WERI-Rb-1 (cell line): Measurements from ENCODE around the gene DNAJC9.

ENCODE experiments used
- DNase-seq: peaks from one replicate; pipeline ENCODE4 v3.0.0-alpha.2; 2020
- H3K27ac ChIP-seq: fragments of 250-450 bp; sonication (Bioruptor Pico); 2 replicates; pipeline ENCODE4 v1.5.1; 2020; ENCODE audit warnings: mild to moderate bottlenecking, moderate library complexity
- H3K27me3 ChIP-seq: fragments of 250-450 bp; sonication (Bioruptor Pico); 2 replicates; pipeline ENCODE4 v1.5.1; 2021; ENCODE audit warnings: mild to moderate bottlenecking, low read depth, moderate library complexity; ENCODE audit not compliant: insufficient read depth, severe bottlenecking
- H3K36me3 ChIP-seq: fragments of 250-450 bp; sonication (Bioruptor Pico); 2 replicates; pipeline ENCODE4 v1.5.1; 2020; ENCODE audit warnings: mild to moderate bottlenecking, moderate library complexity
- H3K4me3 ChIP-seq: 2 replicates; pipeline ENCODE4 v1.5.1; 2011; ENCODE audit warnings: low read depth, mild to moderate bottlenecking, control low read depth, low read length
- H3K9me3 ChIP-seq: fragments of 250-450 bp; sonication (Bioruptor Pico); 2 replicates; pipeline ENCODE4 v1.5.1; 2021; ENCODE audit warnings: mild to moderate bottlenecking, moderate library complexity; ENCODE audit not compliant: severe bottlenecking
- CTCF ChIP-seq: IDR thresholded peaks from 2 replicates; pipeline ENCODE4 v1.5.1; 2011; ENCODE audit warnings: low read depth, mild to moderate bottlenecking, control low read depth, inconsistent platforms, low read length

DNAJC9 gene

DNA sequence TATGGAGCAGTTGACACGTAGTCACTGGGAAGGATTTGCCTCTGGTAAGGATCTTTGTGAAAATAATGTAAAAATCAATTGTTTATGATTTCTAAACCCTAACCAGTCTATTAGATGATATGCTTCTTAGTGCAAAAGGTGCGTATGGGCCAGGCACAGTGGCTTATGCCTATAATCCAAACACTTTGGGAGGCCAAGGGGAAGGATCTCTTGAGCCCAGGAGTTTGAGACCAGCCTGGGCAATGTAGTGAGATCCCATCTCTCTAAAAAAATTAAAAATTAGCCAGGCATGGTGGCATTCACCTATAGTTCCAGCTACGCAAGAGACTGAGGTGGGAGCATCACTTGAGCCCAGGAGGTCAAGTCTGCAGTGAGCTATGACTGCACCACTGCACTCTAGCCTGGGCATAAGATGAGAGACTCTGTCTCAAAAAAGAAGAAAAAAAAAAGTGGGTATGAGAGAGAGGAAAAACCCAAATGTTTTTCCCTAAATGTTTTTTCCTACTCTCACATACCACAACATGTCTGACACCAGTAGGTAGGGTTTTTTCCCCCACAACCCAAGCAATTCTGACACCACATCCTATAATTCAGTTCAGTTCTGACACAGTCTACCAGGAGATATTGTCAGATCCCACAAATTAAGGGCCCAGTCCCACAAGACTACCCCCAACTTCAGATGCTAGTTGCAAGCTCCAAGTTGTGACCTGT, 36.5 kb downstream of the DNAJC9 start:
- H3K9me3 ChIP-seq = peaks cover 7% of the 10 kb centered on the region
- no peaks in the 10 kb centered on the region for H3K36me3 ChIP-seq

GRCh38 chr10:73209705-73210104, 37.4 kb downstream of the DNAJC9 start:
- TF ChIP-seq CTCF = no peak
- no peaks in the 10 kb centered on the region for H3K27me3 ChIP-seq
- no peak overlapping the region for H3K27ac ChIP-seq
- no peak for DNase-seq
- no peaks in the 10 kb centered on the region for H3K36me3 ChIP-seq
- H3K4me3 ChIP-seq = no peak overlapping the region
- H3K9me3 ChIP-seq = peaks cover 7% of the 10 kb centered on the region

More for the DNA sequence above, 36.5 kb downstream of the DNAJC9 start:
- H3K27me3 ChIP-seq = no peaks in the 10 kb centered on the region
- H3K4me3 ChIP-seq = no peak overlapping the region
- H3K27ac ChIP-seq = no peak overlapping the region
- DNase-seq = no peak
- TF ChIP-seq CTCF = no peak

DNA sequence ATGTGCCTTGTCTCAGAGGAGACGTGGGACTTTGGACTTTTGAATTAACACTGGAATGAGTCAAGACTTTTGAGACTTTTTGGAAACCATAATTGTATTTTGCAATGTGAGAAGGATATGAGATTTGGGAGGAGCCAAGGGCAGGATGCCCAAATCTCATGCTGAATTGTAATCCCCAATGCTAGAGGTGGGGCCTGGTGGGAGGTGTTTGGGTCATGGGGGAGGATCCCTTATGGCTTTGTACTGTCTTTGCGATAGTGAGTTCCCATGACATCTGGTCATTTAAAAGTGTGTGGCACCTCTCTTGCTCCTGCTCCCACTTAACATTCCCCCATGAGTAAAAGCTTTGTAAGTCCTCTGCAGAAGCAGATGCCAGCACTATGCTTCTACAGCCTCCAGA, 39.2 kb downstream of the DNAJC9 start:
- Histone ChIP-seq H3K27ac (no peak overlapping the region), H3K36me3 (no peaks in the 10 kb centered on the region), H3K27me3 (no peaks in the 10 kb centered on the region), H3K9me3 (peaks cover 7% of the 10 kb centered on the region), H3K4me3 (no peak overlapping the region)
- DNase-seq = no peak
- no peak for TF ChIP-seq CTCF

DNA sequence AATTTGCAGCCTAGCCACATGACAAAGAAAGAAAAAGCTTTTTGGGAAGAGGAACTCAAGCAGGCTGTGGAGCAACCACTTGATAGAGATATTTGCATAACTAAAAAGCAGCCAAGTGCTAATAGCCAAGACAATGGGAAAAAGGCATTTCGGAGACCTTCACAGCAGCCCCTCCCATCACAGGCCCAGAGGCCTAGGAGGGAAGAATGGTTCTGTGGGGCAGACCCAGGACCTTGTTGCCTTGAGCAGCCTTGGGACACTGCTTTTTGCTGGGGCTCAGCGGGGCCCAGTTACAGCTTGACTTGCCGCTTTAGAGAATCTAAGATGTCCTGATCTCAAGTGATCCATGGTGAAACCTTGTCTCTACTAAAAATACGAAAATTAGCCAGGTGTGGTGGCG, 40.7 kb downstream of the DNAJC9 start:
- Histone ChIP-seq H3K27me3 (no peaks in the 10 kb centered on the region), H3K36me3 (no peaks in the 10 kb centered on the region), H3K4me3 (no peak overlapping the region), H3K9me3 (peaks cover 7% of the 10 kb centered on the region), H3K27ac (no peak overlapping the region)
- no peak for DNase-seq
- TF ChIP-seq CTCF = no peak

- TF ChIP-seq CTCF = no peak
- DNase-seq = no peak
- H3K27ac ChIP-seq = no peak overlapping the region
- peaks cover 7% of the 10 kb centered on the region for H3K9me3 ChIP-seq
- no peak overlapping the region for H3K4me3 ChIP-seq
- no peaks in the 10 kb centered on the region for H3K36me3 ChIP-seq
- H3K27me3 ChIP-seq = no peaks in the 10 kb centered on the region
Observed at GRCh38 chr10:73205890-73206289, 41.2 kb downstream of the DNAJC9 start.

GRCh38 chr10:73205081-73205480, 42.0 kb downstream of the DNAJC9 start:
- Histone ChIP-seq H3K4me3 (no peak overlapping the region), H3K27me3 (no peaks in the 10 kb centered on the region), H3K27ac (no peak overlapping the region), H3K9me3 (peaks cover 7% of the 10 kb centered on the region), H3K36me3 (no peaks in the 10 kb centered on the region)
- no peak for DNase-seq
- no peak for TF ChIP-seq CTCF
